SK-N-SH (cell line): Measurements from ENCODE around the gene PCDHB11.
A peak's percentile ranks its signal among the peaks of the same experiment; 100 is the strongest.

ENCODE experiments used
- MXI1 ChIP-seq: IDR thresholded peaks from 2 replicates; pipeline ENCODE4 v1.6.1; 2012; ENCODE audit warnings: mild to moderate bottlenecking, low read depth, low read length, improper control_type of control experiment
- NRF1 ChIP-seq: IDR thresholded peaks from 2 replicates; pipeline ENCODE4 v1.6.1; 2012; ENCODE audit warnings: low read depth, mild to moderate bottlenecking, low read length
- RCOR1 ChIP-seq: fragments of 150-350 bp; IDR thresholded peaks from 2 replicates; pipeline ENCODE4 v1.6.1; 2017; ENCODE audit warnings: antibody characterized with exemption, low read length
- TF ChIP-seq, protein P1 (sequence below): fragments of 200-600 bp; sonication (generic); IDR thresholded peaks from 2 replicates; pipeline ENCODE4 v1.6.1; 2017; ENCODE audit warnings: antibody characterized with exemption, mild to moderate bottlenecking, moderate library complexity

DNA sequence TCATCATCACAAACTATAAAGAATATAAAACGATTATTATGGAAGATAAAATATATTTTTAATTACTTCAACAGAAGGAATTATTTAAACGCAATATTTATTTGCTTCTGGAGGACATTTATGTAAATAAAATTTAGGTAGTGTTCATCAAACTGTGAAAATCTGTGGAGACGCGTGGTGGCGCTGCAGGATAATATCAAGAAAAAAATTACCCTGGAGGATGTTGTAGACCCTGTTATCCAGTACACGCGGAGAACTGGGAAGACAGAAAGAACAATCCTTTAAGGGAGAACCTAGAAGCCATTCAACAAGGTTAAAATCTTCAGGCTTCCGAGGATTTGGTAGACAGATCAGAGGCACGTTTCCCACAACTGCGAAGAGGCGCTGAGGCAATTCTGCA, 9.1 kb downstream of the PCDHB11 start, which contains the start of gene PCDHB12:
- TF ChIP-seq RCOR1, result no peak
- TF ChIP-seq, protein P1, sequence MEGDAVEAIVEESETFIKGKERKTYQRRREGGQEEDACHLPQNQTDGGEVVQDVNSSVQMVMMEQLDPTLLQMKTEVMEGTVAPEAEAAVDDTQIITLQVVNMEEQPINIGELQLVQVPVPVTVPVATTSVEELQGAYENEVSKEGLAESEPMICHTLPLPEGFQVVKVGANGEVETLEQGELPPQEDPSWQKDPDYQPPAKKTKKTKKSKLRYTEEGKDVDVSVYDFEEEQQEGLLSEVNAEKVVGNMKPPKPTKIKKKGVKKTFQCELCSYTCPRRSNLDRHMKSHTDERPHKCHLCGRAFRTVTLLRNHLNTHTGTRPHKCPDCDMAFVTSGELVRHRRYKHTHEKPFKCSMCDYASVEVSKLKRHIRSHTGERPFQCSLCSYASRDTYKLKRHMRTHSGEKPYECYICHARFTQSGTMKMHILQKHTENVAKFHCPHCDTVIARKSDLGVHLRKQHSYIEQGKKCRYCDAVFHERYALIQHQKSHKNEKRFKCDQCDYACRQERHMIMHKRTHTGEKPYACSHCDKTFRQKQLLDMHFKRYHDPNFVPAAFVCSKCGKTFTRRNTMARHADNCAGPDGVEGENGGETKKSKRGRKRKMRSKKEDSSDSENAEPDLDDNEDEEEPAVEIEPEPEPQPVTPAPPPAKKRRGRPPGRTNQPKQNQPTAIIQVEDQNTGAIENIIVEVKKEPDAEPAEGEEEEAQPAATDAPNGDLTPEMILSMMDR, result peak; percentile 56
- TF ChIP-seq NRF1, result no peak
- TF ChIP-seq MXI1, result no peak
